Measurements from ENCODE around the gene MRPL20.

Gene MRPL20

GRCh38 chr1:1434824-1435105, 27.7 kb upstream of the MRPL20 start:
- no peak overlapping the region for H3K27ac ChIP-seq
- TF ChIP-seq CTCF (IDR thresholded peaks at IDR 0.05) = no peak
- TF ChIP-seq ZFX (IDR thresholded peaks at IDR 0.05; ENCODE audit: borderline replicate concordance) = no peak

GRCh38 chr1:1434131-1434823, 27.2 kb upstream of the MRPL20 start:
- no peak for TF ChIP-seq CTCF (IDR thresholded peaks at IDR 0.05)
- no peak for TF ChIP-seq ZFX (IDR thresholded peaks at IDR 0.05; ENCODE audit: borderline replicate concordance)
- no peak overlapping the region for H3K27ac ChIP-seq

- no peak for TF ChIP-seq CTCF (IDR thresholded peaks at IDR 0.05)
- no peak overlapping the region for H3K27ac ChIP-seq
Measured at GRCh38 chr1:1433804-1434130, 26.7 kb upstream of the MRPL20 start.

GRCh38 chr1:1432951-1433803, 26.1 kb upstream of the MRPL20 start:
- TF ChIP-seq ZFX (IDR thresholded peaks at IDR 0.05; ENCODE audit: borderline replicate concordance) (no peak), CTCF (IDR thresholded peaks at IDR 0.05) (no peak)
- no peak overlapping the region for H3K27ac ChIP-seq

GRCh38 chr1:1432274-1432950, 25.3 kb upstream of the MRPL20 start:
- no peak overlapping the region for H3K27ac ChIP-seq
- TF ChIP-seq ZFX (IDR thresholded peaks at IDR 0.05; ENCODE audit: borderline replicate concordance) (no peak), CTCF (IDR thresholded peaks at IDR 0.05) (no peak)

GRCh38 chr1:1431845-1432273, 24.8 kb upstream of the MRPL20 start:
- no peak overlapping the region for H3K27ac ChIP-seq
- TF ChIP-seq CTCF (IDR thresholded peaks at IDR 0.05) (no peak), ZFX (IDR thresholded peaks at IDR 0.05; ENCODE audit: borderline replicate concordance) (no peak)

Data from 22Rv1 (cell line).